Chondrocyte (in vitro differentiated cells): Measurements from ENCODE around the gene NAXD. TPM values are rescaled to one million over a fixed set of nuclear protein-coding genes. Genes with fewer than 3 reads are reported as not detected.

Experiments
- DNase-seq: peaks from one replicate; pipeline ENCODE4 v3.0.0; 2021; ENCODE audit warnings: mixed read lengths, low spot score
- H3K27ac Mint-ChIP-seq: one replicate; pipeline ENCODE4 v1.8.0; 2021; ENCODE audit warnings: mild to moderate bottlenecking, moderate library complexity, mixed read lengths; ENCODE audit not compliant: unreplicated experiment
- H3K27me3 Mint-ChIP-seq: 2 replicates; pipeline ENCODE4 v1.8.0; 2021; ENCODE audit warnings: low read depth, mixed read lengths
- H3K36me3 Mint-ChIP-seq: 2 replicates; pipeline ENCODE4 v1.8.0; 2021; ENCODE audit warnings: low read depth, mixed read lengths
- H3K4me1 Mint-ChIP-seq: 2 replicates; pipeline ENCODE4 v1.8.0; 2021; ENCODE audit warnings: low read depth, mild to moderate bottlenecking, mixed read lengths
- H3K4me3 Mint-ChIP-seq: one replicate; pipeline ENCODE4 v1.8.0; 2021; ENCODE audit warnings: mild to moderate bottlenecking, moderate library complexity, mixed read lengths; ENCODE audit not compliant: unreplicated experiment
- H3K9me3 Mint-ChIP-seq: 2 replicates; pipeline ENCODE4 v1.8.0; 2021; ENCODE audit warnings: low read depth, mixed read lengths
- total RNA-seq: library from RNA; stranded (reverse); gene quantifications from 3 replicates; pipeline ENCODE4 v1.2.1, GENCODE V29; 2021
- TF ChIP-seq, protein P1 (sequence below): fragments of 200-600 bp; sonication (generic); IDR thresholded peaks from 2 replicates; pipeline ENCODE4 v1.5.0; 2021; ENCODE audit warnings: antibody characterized with exemption, mild to moderate bottlenecking, moderate library complexity

NAXD gene
- total RNA-seq, 1 donor from 2014 or later = 27.1 TPM

DNA sequence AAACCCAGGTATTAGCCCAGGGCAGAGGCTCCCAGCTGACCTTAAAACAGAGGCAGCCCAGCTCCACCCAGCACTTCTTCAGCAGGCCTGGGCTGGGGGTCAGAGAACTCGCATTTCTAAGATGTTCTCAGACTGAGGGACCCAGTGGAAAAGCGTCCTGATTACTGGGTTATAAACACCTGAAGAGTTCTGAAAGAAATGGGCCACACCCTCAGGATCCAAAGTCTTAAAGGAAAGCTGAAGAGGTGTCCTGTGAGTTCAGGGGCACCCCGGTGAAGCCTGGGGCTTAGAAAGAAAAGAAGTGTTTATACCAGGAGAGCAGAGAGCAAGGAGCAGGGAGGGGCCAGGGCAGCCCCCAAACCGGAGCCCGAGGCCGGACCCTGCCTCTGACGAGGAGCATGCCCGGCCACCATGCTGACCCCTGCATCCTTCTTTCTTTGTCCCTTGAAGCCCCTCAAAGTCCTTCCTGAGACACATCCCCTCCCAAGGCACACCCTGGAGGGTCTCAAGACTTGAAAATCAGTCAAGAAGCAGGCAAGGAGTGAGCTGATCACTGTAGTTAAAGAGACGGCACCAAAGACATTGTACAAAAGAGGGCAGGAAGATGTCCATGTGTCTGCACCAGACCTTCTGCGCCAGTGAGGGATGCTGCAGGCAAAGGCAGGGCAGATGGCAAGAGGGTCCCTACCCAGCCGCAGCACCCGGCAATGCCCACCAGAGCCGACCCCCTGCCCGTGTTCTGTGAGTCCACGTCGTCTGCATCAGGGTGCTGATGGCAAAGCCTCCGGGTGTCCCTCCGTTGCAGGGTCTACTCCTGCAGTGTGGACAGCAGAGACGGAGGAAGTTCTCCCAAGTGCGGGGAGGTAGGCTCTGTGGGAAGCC lies 43.2 kb upstream of the NAXD start:
- Mint-ChIP-seq H3K4me1 (peaks cover 11% of the 10 kb centered on the region), H3K27ac (no peak overlapping the region), H3K36me3 (peaks cover 1% of the 10 kb centered on the region), H3K4me3 (no peak overlapping the region), H3K9me3 (no peaks in the 10 kb centered on the region), H3K27me3 (peaks cover 10% of the 10 kb centered on the region)
- TF ChIP-seq, protein P1, sequence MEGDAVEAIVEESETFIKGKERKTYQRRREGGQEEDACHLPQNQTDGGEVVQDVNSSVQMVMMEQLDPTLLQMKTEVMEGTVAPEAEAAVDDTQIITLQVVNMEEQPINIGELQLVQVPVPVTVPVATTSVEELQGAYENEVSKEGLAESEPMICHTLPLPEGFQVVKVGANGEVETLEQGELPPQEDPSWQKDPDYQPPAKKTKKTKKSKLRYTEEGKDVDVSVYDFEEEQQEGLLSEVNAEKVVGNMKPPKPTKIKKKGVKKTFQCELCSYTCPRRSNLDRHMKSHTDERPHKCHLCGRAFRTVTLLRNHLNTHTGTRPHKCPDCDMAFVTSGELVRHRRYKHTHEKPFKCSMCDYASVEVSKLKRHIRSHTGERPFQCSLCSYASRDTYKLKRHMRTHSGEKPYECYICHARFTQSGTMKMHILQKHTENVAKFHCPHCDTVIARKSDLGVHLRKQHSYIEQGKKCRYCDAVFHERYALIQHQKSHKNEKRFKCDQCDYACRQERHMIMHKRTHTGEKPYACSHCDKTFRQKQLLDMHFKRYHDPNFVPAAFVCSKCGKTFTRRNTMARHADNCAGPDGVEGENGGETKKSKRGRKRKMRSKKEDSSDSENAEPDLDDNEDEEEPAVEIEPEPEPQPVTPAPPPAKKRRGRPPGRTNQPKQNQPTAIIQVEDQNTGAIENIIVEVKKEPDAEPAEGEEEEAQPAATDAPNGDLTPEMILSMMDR = no peak
- no peak for DNase-seq

DNA sequence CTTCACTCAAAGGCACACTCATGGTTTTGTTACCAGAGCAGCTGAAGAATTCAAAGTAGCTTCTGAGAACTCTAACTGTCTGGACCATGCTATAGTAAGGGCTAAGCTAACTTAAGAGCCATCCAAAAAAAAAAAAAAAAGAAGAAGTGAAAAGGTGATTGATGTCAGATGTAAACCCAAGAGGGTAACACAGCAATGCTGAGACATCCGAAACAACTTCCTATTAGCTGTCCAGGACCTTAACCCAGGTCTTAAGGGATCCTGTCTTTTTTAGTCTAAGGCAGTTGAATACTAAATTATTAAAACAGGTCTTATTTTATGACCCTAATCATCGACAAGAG lies 42.6 kb upstream of the NAXD start:
- TF ChIP-seq, protein P1 = no peak
- Mint-ChIP-seq H3K27ac (no peak overlapping the region), H3K4me3 (no peak overlapping the region), H3K27me3 (peaks cover 10% of the 10 kb centered on the region), H3K9me3 (no peaks in the 10 kb centered on the region), H3K4me1 (peaks cover 11% of the 10 kb centered on the region), H3K36me3 (peaks cover 1% of the 10 kb centered on the region)
- no peak for DNase-seq

DNA sequence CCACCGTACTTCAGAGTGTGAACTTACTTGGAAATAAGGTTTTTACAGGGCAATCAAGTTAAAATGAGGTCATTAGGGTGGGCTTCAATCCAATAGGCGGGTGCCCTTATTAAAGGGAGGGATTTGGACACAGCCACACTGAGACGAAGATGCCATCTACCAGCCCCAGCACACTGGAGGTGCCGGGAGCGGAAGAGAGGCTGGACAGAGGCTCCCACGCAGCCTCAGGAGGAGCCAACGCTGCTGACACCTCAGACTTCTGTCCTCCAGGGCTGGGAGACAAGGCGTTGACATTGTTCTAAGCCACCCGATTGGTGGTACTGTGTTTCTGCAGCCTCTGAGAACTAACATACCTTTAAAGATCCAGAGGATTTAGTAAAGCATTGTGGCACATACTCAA lies 41.2 kb upstream of the NAXD start:
- Mint-ChIP-seq H3K9me3 (no peaks in the 10 kb centered on the region), H3K4me3 (no peak overlapping the region), H3K27me3 (peaks cover 10% of the 10 kb centered on the region), H3K36me3 (peaks cover 1% of the 10 kb centered on the region), H3K27ac (no peak overlapping the region), H3K4me1 (peaks cover 14% of the 10 kb centered on the region)
- TF ChIP-seq, protein P1 = no peak
- no peak for DNase-seq

DNA sequence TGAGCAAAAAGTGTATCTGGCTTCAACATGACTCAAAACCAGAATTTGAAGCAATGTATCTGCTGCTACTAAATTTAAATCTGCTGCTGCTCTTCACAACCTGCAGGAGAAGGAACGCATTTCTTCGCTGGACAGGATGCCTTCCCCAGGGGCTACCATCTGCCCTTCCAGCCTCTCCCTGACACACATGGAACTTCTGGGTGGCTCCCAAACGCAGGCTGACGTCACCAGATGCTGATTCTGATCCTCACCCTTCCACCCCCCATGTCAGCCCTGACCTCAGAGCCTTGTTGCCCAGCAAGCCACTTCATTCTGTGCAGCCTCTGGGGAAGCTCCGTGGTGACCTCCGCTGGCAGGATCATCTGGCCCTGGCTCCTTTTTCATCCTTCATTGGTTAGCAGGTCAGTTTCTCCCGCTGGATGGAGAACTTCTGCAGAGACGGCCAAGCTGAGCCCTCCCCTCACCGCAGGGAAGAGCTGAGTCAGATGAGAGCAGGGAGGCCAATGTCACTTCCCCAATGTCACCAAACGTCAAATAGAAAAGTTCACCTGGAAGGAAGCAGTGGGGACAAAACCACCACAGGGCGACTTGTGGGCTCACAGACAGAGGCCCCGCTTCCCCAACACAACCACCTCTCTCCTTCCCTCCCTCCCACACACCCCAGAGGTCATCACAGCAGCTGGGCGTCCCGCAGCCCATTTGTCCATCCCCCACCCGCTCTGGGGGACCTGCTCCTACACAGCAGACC lies 39.8 kb upstream of the NAXD start:
- TF ChIP-seq, protein P1 = peak; percentile 8
- DNase-seq = no peak
- H3K27me3 Mint-ChIP-seq = peaks cover 10% of the 10 kb centered on the region
- no peak overlapping the region for H3K27ac Mint-ChIP-seq
- no peak overlapping the region for H3K4me3 Mint-ChIP-seq
- H3K36me3 Mint-ChIP-seq = peaks cover 1% of the 10 kb centered on the region
- peaks cover 12% of the 10 kb centered on the region for H3K4me1 Mint-ChIP-seq
- H3K9me3 Mint-ChIP-seq = no peaks in the 10 kb centered on the region

DNA sequence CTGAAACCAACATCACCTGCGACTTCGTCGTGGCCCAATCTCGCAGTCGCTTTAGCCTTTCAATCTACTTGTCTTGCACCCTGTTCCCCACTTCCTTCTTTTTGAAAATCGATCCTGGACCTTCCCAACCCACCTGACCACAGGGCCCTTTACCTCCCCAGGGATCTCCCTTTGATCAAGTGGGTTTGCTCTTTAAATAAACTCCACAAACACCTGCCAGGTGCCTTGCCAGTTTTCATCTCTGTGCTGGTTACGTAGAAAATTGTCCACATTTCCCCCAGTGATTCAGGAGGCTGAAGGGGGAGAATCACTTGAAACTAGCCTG lies 39.3 kb upstream of the NAXD start:
- Mint-ChIP-seq H3K9me3 (no peaks in the 10 kb centered on the region), H3K36me3 (peaks cover 1% of the 10 kb centered on the region), H3K27ac (no peak overlapping the region), H3K4me3 (no peak overlapping the region), H3K27me3 (peaks cover 10% of the 10 kb centered on the region), H3K4me1 (peaks cover 16% of the 10 kb centered on the region)
- TF ChIP-seq, protein P1 = no peak
- no peak for DNase-seq
